Progenitor cell of endocrine pancreas (in vitro differentiated cells): ENCODE measurements around the gene RELT. TPM values are rescaled to one million over a fixed set of nuclear protein-coding genes. Genes with fewer than 3 reads are reported as not detected.

Experiments
- DNase-seq: peaks from one replicate; pipeline ENCODE4 v3.0.0; 2021; ENCODE audit warnings: low spot score; ENCODE audit not compliant: unreplicated experiment
- H3K27ac Mint-ChIP-seq: 2 replicates; pipeline ENCODE4 v1.8.0; 2021; ENCODE audit warnings: mild to moderate bottlenecking, moderate library complexity, mixed read lengths
- H3K27me3 Mint-ChIP-seq: 2 replicates; pipeline ENCODE4 v1.8.0; 2021; ENCODE audit warnings: mixed read lengths
- H3K36me3 Mint-ChIP-seq: 2 replicates; pipeline ENCODE4 v1.8.0; 2022; ENCODE audit warnings: mixed read lengths; ENCODE audit not compliant: insufficient read depth
- H3K4me1 Mint-ChIP-seq: 2 replicates; pipeline ENCODE4 v1.8.0; 2021; ENCODE audit warnings: low read depth, mixed read lengths
- H3K4me3 Mint-ChIP-seq: 2 replicates; pipeline ENCODE4 v1.8.0; 2021; ENCODE audit warnings: low read depth, mild to moderate bottlenecking, moderate library complexity, mixed read lengths
- H3K9me3 Mint-ChIP-seq: 2 replicates; pipeline ENCODE4 v1.8.0; 2021; ENCODE audit warnings: low read depth, mixed read lengths
- total RNA-seq: library from RNA; stranded (reverse); gene quantifications from 2 replicates; pipeline ENCODE4 v1.2.1, GENCODE V29; 2021
- TF ChIP-seq, protein P1 (sequence below): fragments of 200-600 bp; sonication (generic); IDR thresholded peaks from one replicate; pipeline ENCODE4 v1.5.0; 2021; ENCODE audit warnings: antibody characterized with exemption, mild to moderate bottlenecking; ENCODE audit not compliant: unreplicated experiment

Gene RELT
- total RNA-seq, 1 donor from 2014 or later = 5.3 TPM

DNA sequence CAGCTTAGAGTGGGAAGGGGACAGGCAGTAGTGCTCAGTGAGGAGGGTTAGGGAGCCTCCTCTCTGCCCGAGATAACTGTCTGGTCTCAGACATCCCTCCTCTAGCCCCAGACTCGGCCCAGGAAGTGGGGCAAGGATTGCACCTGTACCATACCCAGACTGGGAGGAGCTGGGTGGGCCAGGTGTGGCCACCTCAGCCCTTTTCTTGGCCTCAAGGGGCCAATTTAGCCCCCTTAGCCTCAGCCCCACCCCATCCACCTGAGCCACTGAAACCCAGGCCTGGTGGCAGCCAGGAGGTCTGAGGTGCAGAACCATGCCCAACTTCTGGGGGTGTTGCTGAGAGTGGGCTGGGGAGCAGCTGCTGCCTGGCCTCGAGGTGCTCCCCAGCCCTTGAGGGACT is 6.5 kb downstream of the RELT start:
- peaks cover 3% of the 10 kb centered on the region for H3K27me3 Mint-ChIP-seq
- peaks cover 10% of the 10 kb centered on the region for H3K4me1 Mint-ChIP-seq
- no peak overlapping the region for H3K4me3 Mint-ChIP-seq
- no peak for DNase-seq
- H3K27ac Mint-ChIP-seq = no peak overlapping the region
- no peaks in the 10 kb centered on the region for H3K36me3 Mint-ChIP-seq
- no peaks in the 10 kb centered on the region for H3K9me3 Mint-ChIP-seq
- TF ChIP-seq, protein P1, sequence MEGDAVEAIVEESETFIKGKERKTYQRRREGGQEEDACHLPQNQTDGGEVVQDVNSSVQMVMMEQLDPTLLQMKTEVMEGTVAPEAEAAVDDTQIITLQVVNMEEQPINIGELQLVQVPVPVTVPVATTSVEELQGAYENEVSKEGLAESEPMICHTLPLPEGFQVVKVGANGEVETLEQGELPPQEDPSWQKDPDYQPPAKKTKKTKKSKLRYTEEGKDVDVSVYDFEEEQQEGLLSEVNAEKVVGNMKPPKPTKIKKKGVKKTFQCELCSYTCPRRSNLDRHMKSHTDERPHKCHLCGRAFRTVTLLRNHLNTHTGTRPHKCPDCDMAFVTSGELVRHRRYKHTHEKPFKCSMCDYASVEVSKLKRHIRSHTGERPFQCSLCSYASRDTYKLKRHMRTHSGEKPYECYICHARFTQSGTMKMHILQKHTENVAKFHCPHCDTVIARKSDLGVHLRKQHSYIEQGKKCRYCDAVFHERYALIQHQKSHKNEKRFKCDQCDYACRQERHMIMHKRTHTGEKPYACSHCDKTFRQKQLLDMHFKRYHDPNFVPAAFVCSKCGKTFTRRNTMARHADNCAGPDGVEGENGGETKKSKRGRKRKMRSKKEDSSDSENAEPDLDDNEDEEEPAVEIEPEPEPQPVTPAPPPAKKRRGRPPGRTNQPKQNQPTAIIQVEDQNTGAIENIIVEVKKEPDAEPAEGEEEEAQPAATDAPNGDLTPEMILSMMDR = no peak

DNA sequence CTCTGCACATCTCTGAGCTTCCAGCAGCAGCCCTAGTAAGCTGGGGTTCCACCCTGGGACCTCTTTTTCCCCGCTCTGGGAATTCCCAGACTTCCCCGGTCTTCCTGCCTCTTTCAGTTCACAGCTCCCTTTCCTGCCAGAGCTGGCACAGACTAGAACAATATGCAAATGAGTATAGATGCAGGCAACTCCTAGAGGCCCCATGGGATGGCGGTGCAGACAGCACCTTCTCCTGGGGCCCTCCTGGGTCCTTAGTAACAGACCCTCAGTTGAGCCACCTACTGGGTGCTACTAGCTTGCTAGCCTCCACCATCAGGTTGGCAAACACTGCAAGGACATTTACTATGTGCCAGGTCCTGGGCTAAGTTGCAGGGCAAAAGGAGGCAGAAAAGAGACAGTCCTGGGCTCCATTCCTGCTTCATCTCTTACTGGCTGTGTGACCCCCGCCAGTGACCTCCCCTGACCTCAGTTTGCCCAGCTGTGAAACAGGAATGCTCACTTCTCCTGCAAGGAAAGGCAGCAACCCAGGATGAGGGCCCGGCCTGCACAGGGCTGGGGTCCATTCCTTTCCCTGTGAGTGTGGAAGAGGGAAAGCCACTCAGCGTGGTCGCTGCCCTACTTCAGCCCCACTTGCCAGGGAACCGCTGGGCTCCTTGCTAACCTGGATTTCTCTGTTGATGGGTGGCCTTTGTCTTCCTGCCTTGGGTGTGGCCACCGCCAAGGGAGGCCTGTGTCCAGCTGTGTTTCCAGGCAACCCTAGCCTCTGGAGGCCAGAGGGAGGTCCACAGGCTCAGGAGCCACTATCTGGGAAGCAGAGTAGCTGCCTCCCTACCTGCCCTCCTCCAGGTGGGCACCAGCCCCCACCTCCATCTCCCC is 7.3 kb downstream of the RELT start:
- no peaks in the 10 kb centered on the region for H3K36me3 Mint-ChIP-seq
- TF ChIP-seq, protein P1 = no peak
- no peaks in the 10 kb centered on the region for H3K27me3 Mint-ChIP-seq
- DNase-seq = no peak
- no peak overlapping the region for H3K4me3 Mint-ChIP-seq
- peaks cover 13% of the 10 kb centered on the region for H3K4me1 Mint-ChIP-seq
- H3K9me3 Mint-ChIP-seq = no peaks in the 10 kb centered on the region
- no peak overlapping the region for H3K27ac Mint-ChIP-seq

DNA sequence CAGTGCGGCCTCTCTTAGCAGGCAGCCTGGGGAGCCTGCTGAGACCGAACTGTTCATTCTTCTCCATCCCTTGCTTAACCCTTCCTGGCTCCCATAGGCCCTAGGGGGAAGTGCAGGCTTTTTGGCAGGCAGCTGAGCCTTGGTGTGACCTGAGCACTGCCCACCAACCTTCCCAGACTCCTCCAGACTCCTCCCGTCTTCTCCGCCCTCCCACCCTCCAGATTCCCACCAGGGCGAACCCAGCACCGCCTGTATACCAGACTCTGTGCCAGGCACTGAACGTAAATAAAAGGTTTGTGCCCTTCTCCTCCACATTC is 7.9 kb downstream of the RELT start:
- TF ChIP-seq, protein P1 = no peak
- Mint-ChIP-seq H3K36me3 (no peaks in the 10 kb centered on the region), H3K27ac (no peak overlapping the region), H3K4me1 (peaks cover 13% of the 10 kb centered on the region), H3K9me3 (no peaks in the 10 kb centered on the region), H3K27me3 (no peaks in the 10 kb centered on the region), H3K4me3 (no peak overlapping the region)
- DNase-seq = no peak

DNA sequence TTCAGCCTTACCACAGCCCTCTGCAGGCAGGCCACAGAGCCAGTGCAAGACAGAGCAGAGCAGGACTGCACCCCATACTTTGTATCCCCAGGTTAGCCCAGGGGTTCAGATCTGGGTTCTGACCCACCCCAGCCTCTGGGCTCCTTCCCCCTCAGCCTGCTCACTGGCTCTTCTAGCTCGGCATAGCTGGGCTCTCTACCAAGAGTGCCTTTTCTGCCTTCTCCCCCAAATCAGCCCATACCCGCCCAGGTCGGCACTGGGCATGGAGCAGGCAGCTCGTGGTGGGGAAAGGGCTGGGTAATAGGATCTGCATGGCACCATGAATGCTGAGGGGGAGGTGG is 8.3 kb downstream of the RELT start:
- Mint-ChIP-seq H3K9me3 (no peaks in the 10 kb centered on the region), H3K27ac (no peak overlapping the region)
- TF ChIP-seq, protein P1 = no peak

DNA sequence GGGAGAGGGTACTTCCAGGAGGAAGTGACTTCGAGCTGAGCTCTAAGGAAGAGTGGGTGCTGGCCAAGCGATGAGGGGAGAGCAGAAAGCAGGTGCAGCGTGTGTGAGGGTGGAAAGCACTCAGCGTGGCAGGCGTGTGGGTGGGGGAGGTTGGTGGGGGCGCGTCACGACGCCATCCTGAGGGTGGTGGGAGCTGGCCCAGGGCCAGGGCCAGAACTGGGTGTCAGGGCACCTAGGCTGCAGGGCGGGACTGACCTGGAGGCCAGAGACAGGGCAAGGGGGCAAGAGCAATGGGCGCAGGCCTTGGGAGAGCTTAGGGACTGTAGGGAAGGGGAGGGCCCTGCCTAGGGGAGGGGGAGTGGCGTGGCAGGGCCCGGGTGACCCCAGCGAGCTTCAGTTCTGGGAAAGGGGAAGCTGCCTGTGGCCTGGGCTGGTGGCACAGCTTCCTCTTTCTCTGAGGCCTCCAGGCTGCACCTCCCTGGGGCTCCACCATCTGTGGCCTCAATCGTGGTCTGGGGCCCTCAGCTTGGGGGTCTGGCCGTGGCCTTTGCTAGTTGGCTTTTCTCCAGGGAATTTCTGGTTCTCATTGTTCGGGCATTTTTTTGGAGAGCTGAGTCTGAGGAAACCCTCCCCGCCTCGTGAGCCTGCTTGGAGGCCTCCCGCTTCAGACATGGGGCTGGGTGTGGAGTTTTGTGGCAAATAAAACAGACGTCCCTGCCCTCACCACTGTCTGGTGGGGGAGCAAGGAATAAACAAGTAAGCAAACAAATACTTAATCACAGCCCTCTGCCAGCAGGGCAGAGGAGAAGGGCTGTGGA is 8.9 kb downstream of the RELT start:
- H3K27ac Mint-ChIP-seq = peak overlapping the region; percentile 49

More for the DNA sequence above, 8.3 kb downstream of the RELT start:
- no peaks in the 10 kb centered on the region for H3K36me3 Mint-ChIP-seq
- H3K27me3 Mint-ChIP-seq = no peaks in the 10 kb centered on the region
- DNase-seq = no peak
- peaks cover 13% of the 10 kb centered on the region for H3K4me1 Mint-ChIP-seq
- H3K4me3 Mint-ChIP-seq = no peak overlapping the region

More for the DNA sequence above, 8.9 kb downstream of the RELT start:
- H3K27me3 Mint-ChIP-seq = no peaks in the 10 kb centered on the region
- peaks cover 13% of the 10 kb centered on the region for H3K4me1 Mint-ChIP-seq
- H3K36me3 Mint-ChIP-seq = no peaks in the 10 kb centered on the region
- TF ChIP-seq, protein P1 = no peak
- DNase-seq = no peak
- H3K9me3 Mint-ChIP-seq = no peaks in the 10 kb centered on the region
- no peak overlapping the region for H3K4me3 Mint-ChIP-seq
